ENCODE data around the gene PPFIA4. TPM values are rescaled to one million over a fixed set of nuclear protein-coding genes. Genes with fewer than 3 reads are reported as not detected.

PPFIA4 gene
- total and polyA plus RNA-seq, 9 of the 15 experiments (the other 6 are each of a cell fraction or from before 2014, with no cell fraction given): 0.07 to 12.0 (median 0.70) TPM

GRCh38 chr1:203126866-203127665, 100.8 kb downstream of the PPFIA4 start:
- Histone ChIP-seq H3K4me3 (no peak overlapping the region), H3K27ac (ENCODE audit: extremely low read depth, low read depth, low read length) (no peak overlapping the region), H3K36me3 (ENCODE audit: control insufficient read depth, insufficient read depth, low read length) (no peaks in the 10 kb centered on the region), H3K9me1 (ENCODE audit: control insufficient read depth, insufficient read depth, low read length) (no peaks in the 10 kb centered on the region), H3K9me3 (replicated peaks; ENCODE audit: control insufficient read depth, insufficient read depth, low read depth, low read length) (no peaks in the 10 kb centered on the region), H3K9ac (ENCODE audit: insufficient read depth in 1 of 2, low read depth in 2 of 2, low read length in 2 of 2) (no peak overlapping the region), H3K27me3 (ENCODE audit: control insufficient read depth in 2 of 2, insufficient read depth in 2 of 2, low read length in 2 of 2) (peaks cover 3 to 72% of the 10 kb centered on the region in 2 experiments; a peak in 4 of 5 replicates), H3K79me2 (ENCODE audit: control insufficient read depth, insufficient read depth, low read length) (no peaks in the 10 kb centered on the region), H3K4me2 (ENCODE audit: insufficient read depth, low read length) (no peak overlapping the region), H4K20me1 (replicated peaks; ENCODE audit: control insufficient read depth, insufficient read depth, low read length) (peaks cover 22% of the 10 kb centered on the region), H2AFZ (ENCODE audit: low read depth, low read length) (no peak overlapping the region), H3K4me1 (replicated peaks in 1 of 2; ENCODE audit: control insufficient read depth in 2 of 2, insufficient read depth in 2 of 2, low read length in 2 of 2) (peaks cover 0 to 16% of the 10 kb centered on the region in 2 experiments; a peak in 2 of 5 replicates)
- intact Hi-C loops (cut with micrococcal nuclease) (no loop called here), in situ Hi-C loops (cut with MboI) (no loop called here)
- POLR2A ChIA-PET: interaction anchor here (0.6 to 1.6 kb wide), 6 partner anchors 9 to 101 kb away, joined by 3 to 5 read pairs (median 3); no protein-coding TSS in a partner anchor
- CTCF ChIA-PET (ENCODE audit: low intra/inter-chr PET ratio): no interaction called here
- DNase-seq (ENCODE audit: extremely low read depth in 1 of 4, low spot score in 3 of 4) (no peak), FAIRE-seq (no peak), ATAC-seq (no peak)
- BruUV-seq (replicated peaks): no TSS peak
- WGBS (ENCODE audit: insufficient coverage, low coverage, missing lambda C conversion rate): 3% methylated on average over 11 of the region's 12 CpGs
- no peak for TF ChIP-seq MTA2 (IDR thresholded peaks at IDR 0.05; ENCODE audit: low read depth)
- TF ChIP-seq, protein P1, sequence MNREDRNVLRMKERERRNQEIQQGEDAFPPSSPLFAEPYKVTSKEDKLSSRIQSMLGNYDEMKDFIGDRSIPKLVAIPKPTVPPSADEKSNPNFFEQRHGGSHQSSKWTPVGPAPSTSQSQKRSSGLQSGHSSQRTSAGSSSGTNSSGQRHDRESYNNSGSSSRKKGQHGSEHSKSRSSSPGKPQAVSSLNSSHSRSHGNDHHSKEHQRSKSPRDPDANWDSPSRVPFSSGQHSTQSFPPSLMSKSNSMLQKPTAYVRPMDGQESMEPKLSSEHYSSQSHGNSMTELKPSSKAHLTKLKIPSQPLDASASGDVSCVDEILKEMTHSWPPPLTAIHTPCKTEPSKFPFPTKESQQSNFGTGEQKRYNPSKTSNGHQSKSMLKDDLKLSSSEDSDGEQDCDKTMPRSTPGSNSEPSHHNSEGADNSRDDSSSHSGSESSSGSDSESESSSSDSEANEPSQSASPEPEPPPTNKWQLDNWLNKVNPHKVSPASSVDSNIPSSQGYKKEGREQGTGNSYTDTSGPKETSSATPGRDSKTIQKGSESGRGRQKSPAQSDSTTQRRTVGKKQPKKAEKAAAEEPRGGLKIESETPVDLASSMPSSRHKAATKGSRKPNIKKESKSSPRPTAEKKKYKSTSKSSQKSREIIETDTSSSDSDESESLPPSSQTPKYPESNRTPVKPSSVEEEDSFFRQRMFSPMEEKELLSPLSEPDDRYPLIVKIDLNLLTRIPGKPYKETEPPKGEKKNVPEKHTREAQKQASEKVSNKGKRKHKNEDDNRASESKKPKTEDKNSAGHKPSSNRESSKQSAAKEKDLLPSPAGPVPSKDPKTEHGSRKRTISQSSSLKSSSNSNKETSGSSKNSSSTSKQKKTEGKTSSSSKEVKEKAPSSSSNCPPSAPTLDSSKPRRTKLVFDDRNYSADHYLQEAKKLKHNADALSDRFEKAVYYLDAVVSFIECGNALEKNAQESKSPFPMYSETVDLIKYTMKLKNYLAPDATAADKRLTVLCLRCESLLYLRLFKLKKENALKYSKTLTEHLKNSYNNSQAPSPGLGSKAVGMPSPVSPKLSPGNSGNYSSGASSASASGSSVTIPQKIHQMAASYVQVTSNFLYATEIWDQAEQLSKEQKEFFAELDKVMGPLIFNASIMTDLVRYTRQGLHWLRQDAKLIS (CRISPR knock-in tag; IDR thresholded peaks at IDR 0.05): no peak
- TF ChIP-seq, protein P2, sequence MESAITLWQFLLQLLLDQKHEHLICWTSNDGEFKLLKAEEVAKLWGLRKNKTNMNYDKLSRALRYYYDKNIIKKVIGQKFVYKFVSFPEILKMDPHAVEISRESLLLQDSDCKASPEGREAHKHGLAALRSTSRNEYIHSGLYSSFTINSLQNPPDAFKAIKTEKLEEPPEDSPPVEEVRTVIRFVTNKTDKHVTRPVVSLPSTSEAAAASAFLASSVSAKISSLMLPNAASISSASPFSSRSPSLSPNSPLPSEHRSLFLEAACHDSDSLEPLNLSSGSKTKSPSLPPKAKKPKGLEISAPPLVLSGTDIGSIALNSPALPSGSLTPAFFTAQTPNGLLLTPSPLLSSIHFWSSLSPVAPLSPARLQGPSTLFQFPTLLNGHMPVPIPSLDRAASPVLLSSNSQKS (CRISPR knock-in tag; IDR thresholded peaks at IDR 0.05): no peak
